ENCODE data around the gene SLC39A13.

The SLC39A13 gene

DNA sequence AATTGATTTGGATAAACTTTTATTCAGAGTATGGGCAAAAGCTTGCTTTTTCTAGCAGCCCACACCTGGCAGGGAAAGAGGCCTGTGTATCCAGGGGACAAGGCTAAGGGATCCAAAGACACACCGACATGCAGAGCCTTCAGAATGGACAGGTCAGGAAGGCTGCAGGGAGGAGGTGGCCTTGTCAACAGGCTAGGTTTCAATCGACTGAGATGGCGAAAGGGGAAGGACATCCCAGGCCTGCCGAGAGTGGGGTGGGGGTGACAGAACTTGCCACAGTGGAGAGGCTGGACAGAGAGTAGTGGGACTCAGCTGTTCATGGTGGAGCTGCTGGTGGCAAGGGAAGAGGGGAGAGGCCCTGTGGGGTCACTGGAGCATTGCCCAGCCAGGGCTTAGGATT lies 5.3 kb upstream of the SLC39A13 start:
- DNase-seq (ENCODE audit: low spot score), result no peak

DNA sequence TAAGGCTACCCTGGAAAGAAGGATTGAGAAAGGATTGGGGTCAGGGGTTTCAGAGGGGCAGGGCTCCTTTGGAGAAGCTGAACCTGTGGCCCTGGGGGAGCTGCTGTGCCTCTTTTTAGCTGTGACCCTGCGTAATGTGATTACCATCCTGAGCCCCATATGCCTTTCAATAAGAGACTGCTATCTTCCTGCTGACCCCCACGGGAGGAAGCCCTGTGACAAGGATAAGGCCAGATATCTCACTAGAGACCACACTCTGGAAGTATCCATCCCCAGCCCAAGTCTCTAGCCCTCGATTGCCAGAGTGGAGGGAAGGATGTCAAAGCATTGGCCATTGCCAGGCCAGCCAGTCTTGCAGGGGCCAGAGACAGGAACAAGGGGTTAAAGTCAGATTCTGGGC lies 4.8 kb upstream of the SLC39A13 start:
- DNase-seq (ENCODE audit: low spot score), result no peak

DNA sequence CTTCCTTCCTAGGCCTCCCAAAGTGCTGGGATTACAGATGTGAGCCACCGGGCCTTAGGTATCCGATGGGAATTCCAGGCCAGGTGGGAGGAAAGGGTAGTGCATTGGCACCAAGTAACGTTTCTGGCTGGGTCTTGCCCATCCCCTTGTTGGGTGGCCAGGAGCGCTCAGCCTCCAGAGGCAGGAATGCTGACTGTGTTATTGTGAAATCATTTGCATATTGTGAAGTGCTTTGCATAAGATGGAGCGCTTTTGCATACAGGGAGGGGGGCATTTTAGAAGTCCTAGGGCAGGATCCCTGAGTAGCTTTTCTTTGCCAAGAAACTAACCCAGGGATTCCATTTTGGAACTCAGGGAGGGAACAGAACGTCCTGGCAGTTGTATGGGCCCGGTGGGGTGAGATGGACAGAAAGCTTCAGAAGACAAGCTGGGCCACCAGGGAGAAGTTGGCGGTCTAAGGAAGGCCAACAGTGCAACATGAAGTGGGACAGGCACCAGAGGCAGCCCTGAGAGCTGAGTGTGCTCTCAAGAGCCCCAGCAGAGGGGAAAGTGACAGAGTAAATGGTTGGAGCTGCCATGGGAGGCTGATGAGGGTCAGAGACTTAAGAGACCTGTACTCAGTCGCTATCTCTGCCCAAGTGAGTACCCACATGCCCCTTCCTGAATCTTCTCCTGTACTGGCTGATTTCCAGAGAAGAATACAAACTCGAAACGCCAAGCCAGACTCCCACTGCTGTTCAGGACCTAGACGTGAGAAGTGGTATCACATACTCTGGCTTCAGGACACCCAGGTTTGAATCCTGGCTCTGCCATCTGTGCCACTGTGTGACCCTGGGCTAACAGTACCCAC lies 1.3 kb upstream of the SLC39A13 start:
- DNase-seq (ENCODE audit: low spot score), result no peak

DNA sequence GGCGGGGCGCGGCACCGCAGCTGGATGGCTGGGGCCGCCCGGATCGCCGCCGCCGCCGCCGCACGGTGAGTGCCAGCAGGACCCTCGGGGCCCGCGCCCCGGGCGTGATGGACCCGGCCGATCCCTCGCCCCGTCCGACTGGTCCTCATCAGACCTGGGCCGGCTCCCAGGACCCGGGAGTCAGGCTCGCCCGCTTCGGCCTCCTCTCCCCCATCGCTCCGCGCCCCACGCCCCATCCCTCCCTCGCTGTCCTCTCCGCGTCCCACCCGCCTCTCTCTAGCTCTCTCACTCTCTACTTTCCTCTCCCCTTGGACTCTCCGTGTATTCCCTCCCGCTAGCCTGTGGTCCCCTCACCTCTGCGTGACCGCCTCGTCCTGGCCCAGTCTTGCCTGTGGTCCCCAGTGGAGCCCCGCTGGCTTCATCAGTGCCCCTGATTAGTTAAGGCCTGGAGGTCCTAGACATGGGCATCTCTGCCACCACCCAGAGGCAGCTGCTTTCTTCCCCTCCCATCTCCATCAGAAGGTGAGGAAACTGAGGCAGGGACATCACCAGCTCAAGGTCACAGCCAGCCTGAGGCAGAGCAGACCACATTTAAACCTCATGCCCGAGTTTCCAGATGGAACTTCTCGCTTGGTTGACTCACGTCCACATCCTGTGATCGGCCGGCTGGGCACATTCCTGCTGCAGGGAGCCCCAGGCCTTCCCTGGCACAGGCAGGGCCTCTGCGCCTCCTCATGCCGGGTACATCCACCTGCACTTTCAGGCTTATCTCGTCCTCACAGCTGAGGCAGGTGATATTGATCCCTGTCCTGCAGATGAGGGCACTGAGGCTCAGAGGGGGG lies 429 bp downstream of the SLC39A13 start:
- peak; percentile 93 for DNase-seq (ENCODE audit: low spot score)

DNA sequence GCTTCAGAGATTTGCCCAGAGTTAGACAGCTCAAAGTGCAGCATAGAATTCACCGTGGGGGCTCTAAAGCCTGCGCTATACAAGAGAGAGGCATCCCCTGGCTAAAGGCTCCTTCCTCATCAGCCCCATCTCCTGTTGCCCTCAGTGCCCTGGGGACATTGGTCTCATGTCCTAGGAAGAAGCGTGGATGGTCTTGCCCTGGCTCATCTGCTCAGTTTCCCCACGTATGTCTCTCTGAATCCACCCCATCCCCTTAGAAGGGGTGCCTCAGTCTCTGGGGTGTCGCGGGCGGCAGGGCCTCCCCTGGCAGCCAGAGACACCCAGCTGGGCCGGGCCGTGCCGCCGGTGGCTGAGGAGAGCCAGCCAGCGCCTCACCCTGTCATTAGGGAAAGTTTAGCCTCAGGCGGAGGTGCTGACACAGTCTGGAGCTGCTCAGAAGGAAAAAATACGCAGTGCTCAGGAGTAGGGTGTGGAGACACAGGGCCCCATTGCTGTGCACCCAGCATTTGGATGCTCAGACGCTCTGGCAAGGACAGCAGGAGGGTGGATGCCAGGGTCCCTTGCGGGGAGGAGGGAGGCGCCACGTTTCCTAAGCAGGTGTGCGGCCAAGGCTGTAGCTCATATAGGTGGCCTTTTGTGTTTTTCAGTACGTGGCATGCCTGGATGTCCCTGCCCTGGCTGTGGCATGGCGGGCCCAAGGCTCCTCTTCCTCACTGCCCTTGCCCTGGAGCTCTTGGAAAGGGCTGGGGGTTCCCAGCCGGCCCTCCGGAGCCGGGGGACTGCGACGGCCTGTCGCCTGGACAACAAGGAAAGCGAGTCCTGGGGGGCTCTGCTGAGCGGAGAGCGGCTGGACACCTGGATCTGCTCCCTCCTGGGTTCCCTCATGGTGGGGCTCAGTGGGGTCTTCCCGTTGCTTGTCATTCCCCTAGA lies 1.3 kb downstream of the SLC39A13 start:
- DNase-seq (ENCODE audit: low spot score), result no peak

DNA sequence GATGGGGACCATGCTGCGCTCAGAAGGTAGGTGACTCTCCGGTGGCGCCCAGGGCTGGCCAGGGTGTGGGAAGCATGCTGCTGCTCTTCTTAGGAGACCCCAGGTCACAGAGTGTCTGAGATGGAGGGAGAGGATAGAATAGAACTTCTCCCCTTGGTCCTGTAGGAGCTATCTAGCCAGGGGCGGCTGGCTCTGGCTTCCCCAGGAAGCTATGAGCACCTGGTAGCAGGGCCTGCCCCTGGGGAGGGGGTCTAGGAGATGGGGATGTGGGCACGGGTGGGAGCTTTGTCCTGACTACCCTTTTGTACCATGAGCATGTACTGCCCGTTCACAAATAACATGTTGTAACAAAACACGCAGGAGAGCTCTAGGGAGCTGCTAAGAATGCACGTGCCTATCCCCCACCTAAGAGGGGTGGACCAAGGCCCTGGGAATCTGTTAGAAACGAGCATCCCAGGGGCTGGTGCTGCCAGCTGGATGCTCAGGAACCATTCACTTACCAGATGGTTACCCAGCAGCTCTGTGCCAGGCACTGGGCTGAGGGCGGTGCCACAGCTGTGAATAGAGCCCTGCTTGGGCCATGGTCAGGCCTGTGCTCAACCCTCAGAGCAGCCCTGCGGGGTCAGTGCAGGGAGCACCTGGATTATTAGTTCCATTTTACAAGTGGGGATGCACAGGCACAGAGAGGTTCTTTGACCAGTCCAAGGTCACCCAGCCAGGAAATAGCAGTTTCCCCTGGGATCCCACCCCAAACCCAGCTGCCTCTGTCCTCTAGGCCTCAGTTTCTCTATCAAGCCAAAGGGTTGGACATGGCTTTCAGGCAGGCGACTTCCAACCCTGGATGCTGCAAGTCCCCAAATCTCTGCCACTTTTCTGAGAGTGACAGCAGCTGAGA lies 2.2 kb downstream of the SLC39A13 start:
- no peak for DNase-seq (ENCODE audit: low spot score)

DNA sequence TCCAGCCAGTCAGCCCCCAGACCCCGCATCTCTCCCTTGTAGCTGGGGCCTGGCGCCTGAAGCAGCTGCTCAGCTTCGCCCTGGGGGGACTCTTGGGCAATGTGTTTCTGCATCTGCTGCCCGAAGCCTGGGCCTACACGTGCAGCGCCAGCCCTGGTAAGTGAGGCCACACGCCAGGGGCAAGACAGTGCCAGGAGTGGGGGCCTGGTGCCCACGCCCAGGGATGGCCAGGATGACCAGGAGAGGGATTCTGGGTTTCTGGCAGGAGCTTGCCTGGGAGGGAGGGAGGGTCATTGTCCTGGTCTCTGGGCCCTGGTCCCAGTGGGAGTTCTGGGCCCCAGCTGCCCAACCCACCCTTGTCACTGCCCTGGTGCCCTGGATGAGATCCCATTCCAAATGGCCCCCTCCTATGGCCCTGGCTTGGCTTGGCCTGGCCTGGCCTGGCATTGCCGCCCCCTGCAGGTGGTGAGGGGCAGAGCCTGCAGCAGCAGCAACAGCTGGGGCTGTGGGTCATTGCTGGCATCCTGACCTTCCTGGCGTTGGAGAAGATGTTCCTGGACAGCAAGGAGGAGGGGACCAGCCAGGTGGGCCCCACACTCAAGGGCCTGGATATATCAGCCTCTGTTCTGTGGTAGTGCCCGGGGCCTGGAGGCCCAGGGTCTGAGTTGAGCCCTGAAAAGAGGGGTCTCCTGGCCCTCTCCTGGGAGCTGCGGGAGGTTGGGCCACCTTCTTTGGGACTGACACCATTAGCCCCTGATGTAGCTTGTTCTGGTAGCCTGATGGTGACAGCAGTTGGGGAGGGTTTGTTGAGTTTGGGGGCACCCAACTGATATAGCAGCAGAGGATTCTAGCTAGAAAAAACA lies 3.7 kb downstream of the SLC39A13 start:
- DNase-seq (ENCODE audit: low spot score), result peak; percentile 74

DNA sequence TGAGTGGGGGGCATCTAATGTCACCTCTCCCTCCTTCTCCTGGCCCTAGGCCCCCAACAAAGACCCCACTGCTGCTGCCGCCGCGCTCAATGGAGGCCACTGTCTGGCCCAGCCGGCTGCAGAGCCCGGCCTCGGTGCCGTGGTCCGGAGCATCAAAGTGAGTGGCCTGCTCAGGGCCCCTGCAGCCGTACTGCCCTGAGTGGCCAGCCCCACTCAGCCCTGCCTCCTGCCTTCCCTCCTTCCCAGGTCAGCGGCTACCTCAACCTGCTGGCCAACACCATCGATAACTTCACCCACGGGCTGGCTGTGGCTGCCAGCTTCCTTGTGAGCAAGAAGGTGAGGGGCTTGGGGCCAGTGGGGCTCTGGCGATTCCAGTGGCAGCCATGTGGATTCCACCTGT lies 5.0 kb downstream of the SLC39A13 start:
- no peak for DNase-seq (ENCODE audit: low spot score)

DNA sequence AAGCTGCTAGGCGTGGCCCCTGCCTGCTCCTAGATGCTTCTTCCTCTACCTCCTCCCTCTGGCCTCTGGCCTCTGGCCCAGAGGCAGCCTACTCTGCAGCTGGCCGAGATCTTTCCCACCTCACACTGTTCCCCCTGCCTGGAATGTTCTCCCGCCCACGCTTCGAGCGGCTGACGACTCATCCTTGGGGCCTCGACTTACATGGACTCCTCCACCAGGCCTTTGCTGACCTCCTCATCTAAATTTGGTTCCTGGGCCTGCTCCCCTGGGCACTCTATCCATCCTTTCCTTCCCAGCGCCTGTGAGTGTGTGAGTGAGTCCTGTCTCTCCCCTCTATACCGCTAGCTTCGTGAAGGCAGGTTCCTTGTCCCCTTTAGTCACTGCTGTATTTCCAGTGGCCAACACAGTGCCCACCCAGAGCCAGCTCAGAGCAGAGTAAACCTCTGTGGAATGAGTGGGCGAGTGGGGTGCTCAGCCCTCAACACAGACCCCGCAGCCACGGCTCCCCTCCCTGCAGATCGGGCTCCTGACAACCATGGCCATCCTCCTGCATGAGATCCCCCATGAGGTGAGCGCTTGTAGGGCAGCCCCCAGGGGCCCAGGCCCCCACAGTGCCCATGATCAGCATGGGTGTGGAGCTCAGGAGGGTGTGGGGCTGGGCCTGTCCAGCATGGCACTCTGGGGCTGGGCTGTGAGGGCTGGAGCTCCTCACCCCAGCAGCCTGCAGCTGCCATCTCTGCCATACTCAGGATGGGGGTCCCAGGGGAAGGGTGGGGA lies 5.7 kb downstream of the SLC39A13 start:
- peak; percentile 77 for DNase-seq (ENCODE audit: low spot score)

DNA sequence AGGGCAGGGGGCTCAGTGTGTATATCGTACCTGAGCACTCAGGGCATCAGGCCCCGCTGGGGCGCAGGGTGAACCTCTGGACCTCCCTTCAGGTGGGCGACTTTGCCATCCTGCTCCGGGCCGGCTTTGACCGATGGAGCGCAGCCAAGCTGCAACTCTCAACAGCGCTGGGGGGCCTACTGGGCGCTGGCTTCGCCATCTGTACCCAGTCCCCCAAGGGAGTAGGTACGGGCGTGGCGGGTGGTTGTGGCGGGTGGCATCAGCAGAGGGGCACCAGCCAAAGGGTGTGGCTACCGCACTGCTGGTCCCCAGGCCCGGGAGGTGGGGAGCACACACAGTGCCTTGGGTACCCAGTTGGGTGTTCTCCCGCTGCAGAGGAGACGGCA lies 6.3 kb downstream of the SLC39A13 start:
- DNase-seq (ENCODE audit: low spot score), result no peak

DNA sequence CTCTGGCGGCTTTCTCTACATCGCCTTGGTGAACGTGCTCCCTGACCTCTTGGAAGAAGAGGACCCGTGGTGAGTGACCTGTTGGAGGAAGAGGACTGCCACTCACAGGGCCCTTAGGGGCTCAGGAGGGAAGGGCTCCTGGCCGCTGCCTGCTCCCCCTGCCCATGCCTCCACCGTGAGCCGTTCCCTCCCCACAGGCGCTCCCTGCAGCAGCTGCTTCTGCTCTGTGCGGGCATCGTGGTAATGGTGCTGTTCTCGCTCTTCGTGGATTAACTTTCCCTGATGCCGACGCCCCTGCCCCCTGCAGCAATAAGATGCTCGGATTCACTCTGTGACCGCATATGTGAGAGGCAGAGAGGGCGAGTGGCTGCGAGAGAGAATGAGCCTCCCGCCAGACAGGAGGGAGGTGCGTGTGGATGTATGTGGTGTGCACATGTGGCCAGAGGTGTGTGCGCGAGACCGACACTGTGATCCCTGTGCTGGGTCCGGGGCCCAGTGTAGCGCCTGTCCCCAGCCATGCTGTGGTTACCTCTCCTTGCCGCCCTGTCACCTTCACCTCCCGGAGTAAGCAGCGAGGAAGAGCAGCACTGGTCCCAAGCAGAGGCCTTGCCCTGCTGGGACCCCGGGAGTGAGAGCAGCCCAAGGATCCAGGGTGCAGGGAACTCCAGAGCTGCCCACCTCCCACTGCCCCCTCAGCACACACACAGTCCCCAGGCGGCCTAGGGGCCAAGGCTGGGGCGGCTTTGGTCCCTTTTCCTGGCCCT lies 6.9 kb downstream of the SLC39A13 start:
- DNase-seq (ENCODE audit: low spot score), result no peak

DNA sequence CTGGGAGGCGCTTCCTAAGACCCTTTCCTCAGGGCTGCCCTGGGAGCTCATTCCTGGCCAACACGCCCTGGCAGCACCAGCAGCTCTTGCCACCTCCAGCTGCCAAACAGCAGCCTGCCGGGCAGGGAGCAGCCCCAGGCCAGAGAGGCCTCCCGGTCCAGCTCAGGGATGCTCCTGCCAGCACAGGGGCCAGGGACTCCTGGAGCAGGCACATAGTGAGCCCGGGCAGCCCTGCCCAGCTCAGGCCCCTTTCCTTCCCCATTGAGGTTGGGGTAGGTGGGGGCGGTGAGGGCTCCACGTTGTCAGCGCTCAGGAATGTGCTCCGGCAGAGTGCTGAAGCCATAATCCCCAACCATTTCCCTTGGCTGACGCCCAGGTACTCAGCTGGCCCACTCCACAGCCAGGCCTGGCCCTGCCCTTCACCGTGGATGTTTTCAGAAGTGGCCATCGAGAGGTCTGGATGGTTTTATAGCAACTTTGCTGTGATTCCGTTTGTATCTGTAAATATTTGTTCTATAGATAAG lies 7.6 kb downstream of the SLC39A13 start:
- peak; percentile 97 for DNase-seq (ENCODE audit: low spot score)

DNA sequence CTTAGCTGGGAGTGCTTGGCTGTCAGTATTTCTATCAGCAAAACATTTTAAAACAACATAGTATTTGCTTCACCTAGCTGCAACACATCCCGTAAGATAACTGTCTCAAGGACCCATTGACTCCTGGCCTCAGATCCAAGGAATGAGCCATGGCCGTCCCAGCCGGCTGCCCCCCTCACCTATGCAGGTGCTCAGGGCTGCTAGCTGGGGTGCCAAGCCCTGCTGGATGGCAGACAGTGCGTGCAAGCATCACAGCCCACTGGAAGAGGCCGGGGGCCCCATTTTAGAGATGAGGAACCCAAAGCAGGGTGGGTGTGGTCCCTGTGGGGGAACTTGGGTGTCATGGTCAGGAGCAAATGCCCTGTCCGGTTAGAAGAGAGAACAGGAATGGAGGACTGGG lies 9.3 kb downstream of the SLC39A13 start:
- no peak for DNase-seq (ENCODE audit: low spot score)

DNA sequence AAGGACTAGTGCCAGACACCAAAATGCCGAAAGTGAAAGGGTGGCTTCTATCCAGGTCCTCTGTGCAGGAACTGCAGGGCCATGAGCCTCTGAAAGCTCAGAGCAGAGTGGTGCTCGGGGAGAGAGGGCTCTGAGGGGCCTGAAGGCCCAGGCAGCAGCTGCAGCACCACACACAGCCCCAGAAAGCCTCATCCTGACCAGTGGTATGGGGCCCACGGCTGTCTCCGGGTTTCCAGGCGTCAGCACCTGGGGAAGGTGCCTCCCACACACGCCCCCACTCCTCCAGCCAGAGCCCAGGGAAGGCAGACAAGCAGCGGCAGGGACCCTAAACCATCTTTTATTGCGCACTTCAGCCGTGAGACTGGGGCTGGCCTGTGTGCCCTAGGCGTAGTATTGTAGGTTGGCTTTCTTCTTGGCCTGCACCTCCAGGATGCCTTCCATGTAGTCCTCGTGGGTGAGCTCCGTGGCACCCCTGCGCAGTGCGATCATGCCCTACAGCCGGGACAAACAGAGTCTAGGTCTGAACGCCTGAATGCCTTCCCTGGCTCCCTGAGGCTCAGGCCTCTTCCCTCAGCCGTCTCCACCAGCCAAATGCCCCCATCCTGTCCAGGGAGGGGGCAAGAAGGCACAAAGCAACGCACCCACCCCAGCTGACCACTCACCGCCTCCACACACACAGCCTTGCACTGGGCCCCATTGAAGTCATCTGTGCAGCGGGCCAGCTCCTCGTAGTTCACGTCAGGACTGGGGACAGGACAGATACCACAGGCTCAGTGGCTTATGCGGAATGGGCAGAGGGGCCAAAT lies 10.3 kb downstream of the SLC39A13 start:
- DNase-seq (ENCODE audit: low spot score), result no peak

DNA sequence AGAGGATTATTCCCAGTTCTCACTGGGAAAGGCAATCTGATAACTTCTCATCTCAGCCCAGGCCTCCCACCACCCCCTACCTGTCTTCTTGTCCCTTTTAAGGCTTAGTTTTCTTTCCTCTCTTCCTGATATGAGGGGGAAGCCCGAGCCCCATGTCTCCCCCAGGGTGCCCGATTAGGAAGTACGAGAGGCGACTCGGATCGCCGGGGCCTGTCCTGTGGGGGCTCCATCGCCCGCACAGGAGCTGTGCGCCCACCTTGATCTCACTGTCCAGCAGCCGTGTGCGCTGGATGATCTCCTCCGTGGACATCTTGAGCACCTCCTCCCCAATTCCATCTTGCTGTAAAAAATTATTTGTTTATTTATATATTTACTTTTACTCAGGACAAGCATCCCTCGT lies 17.2 kb downstream of the SLC39A13 start:
- no peak for DNase-seq (ENCODE audit: low spot score)

DNA sequence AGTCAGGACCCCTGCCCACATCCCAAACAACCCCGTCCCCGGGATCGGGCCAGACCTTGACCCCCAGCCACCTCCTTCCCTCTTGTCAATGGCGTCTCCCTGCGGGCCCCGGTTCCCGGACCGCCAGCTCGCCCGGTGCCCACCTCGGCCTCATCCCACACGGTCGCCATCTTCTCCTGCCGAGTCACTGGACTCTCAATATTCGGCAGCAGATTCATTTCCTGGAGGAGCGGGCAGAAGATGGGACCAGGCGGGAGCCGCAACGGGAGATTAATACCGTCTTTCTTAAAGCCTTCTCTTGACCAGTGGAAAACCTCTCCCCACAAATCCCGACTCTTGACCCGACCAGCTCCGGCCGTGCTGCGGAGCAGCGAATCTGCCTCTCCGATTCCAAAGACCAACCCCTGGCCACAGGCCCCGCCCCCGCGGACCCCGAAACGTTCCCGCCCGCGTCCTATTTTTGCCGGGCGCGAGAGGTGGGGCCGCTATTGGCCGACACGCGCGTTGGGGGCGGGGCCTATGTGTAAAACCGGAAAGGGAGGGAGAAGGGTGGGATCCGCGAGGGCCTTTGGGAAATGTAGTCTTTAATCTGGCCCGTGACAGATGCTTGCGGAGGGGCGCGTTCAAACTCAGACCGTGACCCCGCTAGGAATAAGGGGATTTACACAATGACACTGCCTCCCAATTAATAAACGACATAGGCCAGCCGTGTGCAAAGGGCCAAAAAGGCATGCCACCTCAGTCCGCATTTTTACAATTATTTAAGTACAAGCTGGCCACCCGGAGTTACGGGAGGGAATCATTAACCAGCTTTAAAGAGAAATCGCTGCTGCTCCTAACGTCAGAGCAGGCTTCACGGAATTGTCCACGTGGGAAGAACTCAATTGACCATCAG lies 17.9 kb downstream of the SLC39A13 start, which contains the start of gene PSMC3:
TSS of gene PSMC3 (minus strand) at position 378 of the 895 bp plus-strand sequence. CDS start at position 218, 160 bp downstream.
- peak; percentile 93 for DNase-seq (ENCODE audit: low spot score)

Data from hepatic stellate cell (primary cell).